Suprapubic skin (tissue), 4 donors: ENCODE results near the gene KANK4. TPM values are rescaled to one million over a fixed set of nuclear protein-coding genes. Genes with fewer than 3 reads are reported as not detected.

ENCODE experiments used
- DNase-seq, 2 donors: peaks; one replicate each; pipeline ENCODE4 v3.0.0-alpha.2; 2019; ENCODE audit warnings: low spot score in 2 of 2
- H3K27ac ChIP-seq: fragments of 200-600 bp; sonication (generic); one replicate; pipeline ENCODE4 v1.5.1; 2019
- H3K27me3 ChIP-seq: fragments of 200-600 bp; sonication (generic); one replicate; pipeline ENCODE4 v1.5.1; 2019
- H3K36me3 ChIP-seq: fragments of 200-600 bp; sonication (generic); one replicate; pipeline ENCODE4 v1.5.1; 2019
- H3K4me1 ChIP-seq: fragments of 200-600 bp; sonication (generic); one replicate; pipeline ENCODE4 v1.5.1; 2019
- H3K4me3 ChIP-seq: fragments of 200-600 bp; sonication (generic); one replicate; pipeline ENCODE4 v1.5.1; 2019; ENCODE audit warnings: mild to moderate bottlenecking
- H3K9me3 ChIP-seq: fragments of 200-600 bp; sonication (generic); one replicate; pipeline ENCODE4 v1.5.1; 2019
- EP300 ChIP-seq: sonication (generic); formaldehyde crosslinking; IDR thresholded peaks from one replicate; pipeline ENCODE4 v1.6.1; 2017; ENCODE audit warnings: antibody characterized with exemption
- POLR2A ChIP-seq, 2 donors: fragments of 450-650 bp; IDR thresholded peaks; one replicate each; pipeline ENCODE4 v1.6.1; 2017; ENCODE audit warnings: antibody characterized with exemption in 2 of 2, mild to moderate bottlenecking in 2 of 2, moderate library complexity in 2 of 2
- POLR2AphosphoS5 ChIP-seq, 3 donors: sonication (generic); formaldehyde crosslinking; IDR thresholded peaks; one replicate each; pipeline ENCODE4 v1.6.1; 2017; ENCODE audit warnings: antibody characterized with exemption in 3 of 3
- WGBS: methylation state at CpG from one replicate; pipeline ENCODE4 v1.1.5; 2018; 5-methylcytosine and 5-hydroxymethylcytosine counted together
- total RNA-seq, 4 donors: library from RNA; depleted of rRNA; stranded (reverse); fragments of >200 nt; gene quantifications; one replicate each; pipeline ENCODE4 v1.1.0, GENCODE V29; 2016
- TF ChIP-seq, protein P1 (sequence below), 2 donors: fragments of 200-600 bp in 1 of 2; fragments of 450-650 bp in 1 of 2; sonication (generic) in 1 of 2; IDR thresholded peaks; one replicate each; pipeline ENCODE4 v1.5.1; 2016 to 2019; ENCODE audit warnings: antibody characterized with exemption in 2 of 2, mild to moderate bottlenecking in 1 of 2, moderate library complexity in 1 of 2

The KANK4 gene
- total RNA-seq, 4 donors from 2014 or later = 0.16 to 1.3 (median 0.54) TPM

DNA sequence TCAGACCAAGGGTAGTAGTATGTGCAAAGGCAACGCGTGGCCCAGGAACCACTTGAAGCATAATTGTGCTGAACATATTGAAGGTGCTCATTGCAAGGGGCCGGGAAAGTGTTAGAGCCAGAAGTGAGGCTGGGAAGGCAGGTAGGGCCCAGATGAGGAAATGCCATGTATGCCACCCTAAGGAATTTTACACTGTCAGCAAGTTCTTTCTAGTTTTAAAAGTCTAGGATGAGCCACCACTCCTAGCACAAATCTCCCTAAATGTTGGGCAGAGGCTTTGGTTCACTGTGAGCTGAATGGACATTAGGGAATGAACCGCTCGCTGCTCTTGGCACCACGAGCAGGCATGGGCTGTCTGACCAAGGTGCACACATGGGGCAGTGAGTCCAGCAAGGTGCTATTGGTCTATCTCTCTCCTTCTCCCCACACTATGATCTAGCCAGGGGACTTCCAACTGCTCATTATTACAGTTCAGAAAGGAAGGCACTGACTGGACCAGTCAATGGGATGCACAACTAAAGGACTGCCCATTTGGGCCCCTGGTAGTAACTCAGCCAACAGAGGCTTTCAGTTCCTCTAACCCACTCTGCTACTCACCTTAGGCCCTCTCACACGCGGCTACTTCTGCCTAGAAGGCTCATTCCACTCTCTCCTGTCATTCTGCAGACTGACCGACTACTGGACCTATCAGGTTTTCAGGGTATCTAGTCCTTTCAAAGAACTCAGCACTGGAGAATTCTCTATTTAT lies 2.0 kb downstream of the KANK4 start:
- no peaks in the 10 kb centered on the region for H3K36me3 ChIP-seq
- H3K27ac ChIP-seq = no peak overlapping the region
- no peak overlapping the region for H3K4me3 ChIP-seq
- no peak for TF ChIP-seq EP300
- no peak for TF ChIP-seq POLR2A (IDR thresholded peaks at IDR 0.05)
- TF ChIP-seq POLR2AphosphoS5 (IDR thresholded peaks at IDR 0.05) = no peak
- TF ChIP-seq, protein P1, sequence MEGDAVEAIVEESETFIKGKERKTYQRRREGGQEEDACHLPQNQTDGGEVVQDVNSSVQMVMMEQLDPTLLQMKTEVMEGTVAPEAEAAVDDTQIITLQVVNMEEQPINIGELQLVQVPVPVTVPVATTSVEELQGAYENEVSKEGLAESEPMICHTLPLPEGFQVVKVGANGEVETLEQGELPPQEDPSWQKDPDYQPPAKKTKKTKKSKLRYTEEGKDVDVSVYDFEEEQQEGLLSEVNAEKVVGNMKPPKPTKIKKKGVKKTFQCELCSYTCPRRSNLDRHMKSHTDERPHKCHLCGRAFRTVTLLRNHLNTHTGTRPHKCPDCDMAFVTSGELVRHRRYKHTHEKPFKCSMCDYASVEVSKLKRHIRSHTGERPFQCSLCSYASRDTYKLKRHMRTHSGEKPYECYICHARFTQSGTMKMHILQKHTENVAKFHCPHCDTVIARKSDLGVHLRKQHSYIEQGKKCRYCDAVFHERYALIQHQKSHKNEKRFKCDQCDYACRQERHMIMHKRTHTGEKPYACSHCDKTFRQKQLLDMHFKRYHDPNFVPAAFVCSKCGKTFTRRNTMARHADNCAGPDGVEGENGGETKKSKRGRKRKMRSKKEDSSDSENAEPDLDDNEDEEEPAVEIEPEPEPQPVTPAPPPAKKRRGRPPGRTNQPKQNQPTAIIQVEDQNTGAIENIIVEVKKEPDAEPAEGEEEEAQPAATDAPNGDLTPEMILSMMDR (IDR thresholded peaks at IDR 0.05) = no peak
- no peaks in the 10 kb centered on the region for H3K9me3 ChIP-seq
- peaks cover 14% of the 10 kb centered on the region for H3K4me1 ChIP-seq
- WGBS = 86% methylated on average over 9 of the region's 9 CpGs
- H3K27me3 ChIP-seq = peaks cover 40% of the 10 kb centered on the region
- DNase-seq = no peak

DNA sequence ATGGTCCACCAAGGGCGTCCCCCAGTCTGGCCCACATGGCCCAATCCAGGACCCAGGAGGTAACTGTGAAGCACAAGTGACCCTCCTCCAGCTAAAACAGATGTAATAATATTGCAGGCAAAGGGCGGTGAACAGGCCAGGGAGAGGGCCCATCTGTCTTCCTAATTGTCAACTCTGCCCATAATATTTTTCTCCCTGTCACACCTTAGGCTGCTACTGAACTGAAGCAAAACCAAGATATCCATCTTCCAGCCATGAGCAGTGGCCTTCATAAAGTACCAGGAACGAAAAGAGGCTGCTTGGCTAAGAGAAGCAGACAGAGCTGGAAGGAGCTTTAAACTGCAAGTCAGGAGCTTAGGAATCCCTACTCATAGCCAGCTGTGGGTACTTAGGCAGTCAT lies 3.1 kb downstream of the KANK4 start:
- no peak for DNase-seq
- Histone ChIP-seq H3K4me1 (peaks cover 14% of the 10 kb centered on the region), H3K9me3 (no peaks in the 10 kb centered on the region), H3K27me3 (peaks cover 40% of the 10 kb centered on the region), H3K27ac (no peak overlapping the region), H3K4me3 (no peak overlapping the region), H3K36me3 (no peaks in the 10 kb centered on the region)
- TF ChIP-seq POLR2A (IDR thresholded peaks at IDR 0.05) = no peak
- TF ChIP-seq, protein P1 (IDR thresholded peaks at IDR 0.05) = no peak
- TF ChIP-seq POLR2AphosphoS5 (IDR thresholded peaks at IDR 0.05) = no peak
- TF ChIP-seq EP300 = no peak
- WGBS = 81% methylated on average over 3 of the region's 3 CpGs

DNA sequence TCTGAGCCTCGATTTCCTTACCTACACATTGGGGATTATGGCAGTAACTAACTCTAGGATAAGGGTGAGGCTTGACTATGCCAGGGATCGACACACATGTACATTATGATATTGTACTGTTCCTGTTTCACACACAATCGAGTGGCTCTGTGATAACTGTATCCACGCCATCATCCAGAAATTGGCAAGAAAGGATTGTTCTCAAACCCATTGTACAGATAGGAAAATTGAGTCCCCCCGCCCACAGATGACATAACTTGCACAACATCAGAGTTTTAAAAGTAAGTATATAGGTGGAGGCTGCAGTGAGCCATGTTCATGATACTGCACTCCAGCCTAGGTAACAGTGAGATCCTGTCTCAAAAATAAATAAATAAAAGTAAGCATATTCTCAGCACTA lies 3.8 kb downstream of the KANK4 start:
- H3K4me1 ChIP-seq = peaks cover 14% of the 10 kb centered on the region
- no peak overlapping the region for H3K27ac ChIP-seq
- H3K4me3 ChIP-seq = no peak overlapping the region
- H3K36me3 ChIP-seq = no peaks in the 10 kb centered on the region
- TF ChIP-seq EP300 = no peak
- TF ChIP-seq POLR2A (IDR thresholded peaks at IDR 0.05) = no peak
- TF ChIP-seq, protein P1 (IDR thresholded peaks at IDR 0.05) = no peak
- no peak for TF ChIP-seq POLR2AphosphoS5 (IDR thresholded peaks at IDR 0.05)
- H3K9me3 ChIP-seq = no peaks in the 10 kb centered on the region
- WGBS = 96% methylated on average over 5 of the region's 5 CpGs
- DNase-seq = no peak
- H3K27me3 ChIP-seq = peaks cover 38% of the 10 kb centered on the region

DNA sequence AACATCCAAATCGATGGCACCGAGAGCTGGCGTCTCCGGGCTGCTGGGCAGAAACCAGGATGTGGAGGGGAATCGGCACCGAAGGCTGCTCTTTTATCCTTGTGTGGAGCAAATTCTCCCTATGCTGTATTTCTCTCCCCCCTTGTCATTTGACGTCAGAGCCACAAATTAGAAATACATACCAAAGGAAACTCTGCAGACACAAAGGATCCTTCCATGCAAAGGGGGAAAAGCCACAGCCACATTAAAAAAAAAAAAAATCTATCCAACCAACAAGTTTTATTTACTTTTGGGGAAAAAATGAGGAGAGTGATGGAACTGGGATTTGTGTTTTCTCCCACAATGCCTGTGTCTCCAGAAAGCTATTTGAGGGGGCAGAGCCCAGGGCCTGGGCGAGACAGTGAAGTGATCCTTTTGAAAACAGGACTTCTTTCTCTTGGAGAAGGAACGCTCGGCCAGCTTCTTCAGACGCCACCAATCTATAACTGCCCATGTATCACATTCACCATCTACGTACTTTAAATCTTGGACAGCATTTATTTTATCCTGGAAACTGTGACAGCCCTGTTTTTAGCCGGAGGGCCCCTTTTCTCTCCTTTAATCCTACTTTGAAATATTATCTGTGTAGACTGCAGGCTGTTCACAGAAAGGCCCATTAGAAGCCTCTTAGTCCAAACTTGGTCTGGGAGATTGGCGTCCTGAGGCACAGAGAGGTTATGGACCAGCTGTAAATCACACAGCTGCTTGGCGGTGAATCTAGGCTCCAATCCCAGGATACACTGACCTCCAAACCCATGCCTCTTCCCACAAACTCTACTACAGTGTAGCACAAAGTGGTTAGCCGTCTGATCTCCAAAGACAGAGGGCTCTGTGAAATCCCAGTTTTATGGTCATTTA lies 4.5 kb downstream of the KANK4 start:
- Histone ChIP-seq H3K27me3 (peaks cover 34% of the 10 kb centered on the region), H3K36me3 (no peaks in the 10 kb centered on the region), H3K9me3 (no peaks in the 10 kb centered on the region), H3K4me1 (peaks cover 18% of the 10 kb centered on the region), H3K27ac (no peak overlapping the region), H3K4me3 (no peak overlapping the region)
- WGBS = 85% methylated on average over 16 of the region's 16 CpGs
- TF ChIP-seq, protein P1 (IDR thresholded peaks at IDR 0.05) = no peak
- no peak for TF ChIP-seq EP300
- TF ChIP-seq POLR2AphosphoS5 (IDR thresholded peaks at IDR 0.05) = no peak
- TF ChIP-seq POLR2A (IDR thresholded peaks at IDR 0.05) = no peak
- DNase-seq = no peak

DNA sequence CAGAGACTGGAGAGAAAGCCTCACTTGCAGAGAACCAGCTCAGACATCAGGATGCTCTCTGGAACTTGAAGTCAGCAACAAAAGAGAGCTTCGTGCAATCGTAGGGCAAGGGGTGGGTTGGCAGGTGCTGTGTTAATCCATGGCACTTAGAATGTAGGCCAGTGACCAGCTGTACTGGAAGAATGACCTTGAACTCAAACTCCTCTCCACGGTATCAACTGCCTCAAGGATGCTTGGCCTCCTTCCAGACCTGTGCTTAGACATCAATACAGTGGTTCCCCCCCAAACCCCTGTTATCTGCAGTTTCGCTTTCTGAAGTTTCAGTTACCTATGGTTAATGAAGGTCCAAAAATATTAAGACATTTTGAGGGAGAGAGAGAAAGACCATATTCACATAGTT lies 6.5 kb downstream of the KANK4 start:
- Histone ChIP-seq H3K27me3 (peaks cover 13% of the 10 kb centered on the region), H3K4me3 (no peak overlapping the region), H3K4me1 (peaks cover 4% of the 10 kb centered on the region), H3K36me3 (no peaks in the 10 kb centered on the region), H3K27ac (no peak overlapping the region), H3K9me3 (no peaks in the 10 kb centered on the region)
- TF ChIP-seq, protein P1 (IDR thresholded peaks at IDR 0.05) = no peak
- no peak for TF ChIP-seq POLR2A (IDR thresholded peaks at IDR 0.05)
- TF ChIP-seq POLR2AphosphoS5 (IDR thresholded peaks at IDR 0.05) = no peak
- TF ChIP-seq EP300 = no peak
- WGBS = 79% methylated on average over 4 of the region's 4 CpGs
- DNase-seq = no peak
